Measurements from ENCODE around the gene RHOC.
A peak's percentile ranks its signal among the peaks of the same experiment; 100 is the strongest.

Gene RHOC

GRCh38 chr1:112717263-112717873 lies 10.4 kb upstream of the RHOC start:
- no peak for DNase-seq (ENCODE audit: low read depth in 2 of 2)

GRCh38 chr1:112716133-112716720 lies 9.3 kb upstream of the RHOC start:
- peak; percentile 77 to 78 for DNase-seq (ENCODE audit: low read depth in 2 of 2)

GRCh38 chr1:112715264-112716053 lies 8.5 kb upstream of the RHOC start, which contains the start of gene PPM1J:
Gene PPM1J (minus strand): TSS chr1:112715332. CDS start chr1:112715301, 31 bp downstream.
- peak; percentile 91 to 92 for DNase-seq (ENCODE audit: low read depth in 2 of 2)

- DNase-seq (ENCODE audit: low read depth in 2 of 2), result no peak
Measured at GRCh38 chr1:112714313-112715263, 7.7 kb upstream of the RHOC start.

GRCh38 chr1:112713466-112714312 lies 6.8 kb upstream of the RHOC start:
- DNase-seq (ENCODE audit: low read depth in 2 of 2), result no peak

- DNase-seq (ENCODE audit: low read depth in 2 of 2), result no peak
Measured at GRCh38 chr1:112712701-112713128, 5.8 kb upstream of the RHOC start.

- no peak for DNase-seq (ENCODE audit: low read depth in 2 of 2)
Measured at GRCh38 chr1:112712191-112712590, 5.3 kb upstream of the RHOC start.

GRCh38 chr1:112711670-112712069 lies 4.7 kb upstream of the RHOC start:
- DNase-seq (ENCODE audit: low read depth in 2 of 2), result no peak

GRCh38 chr1:112711041-112711440 lies 4.1 kb upstream of the RHOC start:
- DNase-seq (ENCODE audit: low read depth in 2 of 2), result no peak

- DNase-seq (ENCODE audit: low read depth in 2 of 2), result no peak
Measured at GRCh38 chr1:112710586-112710985, 3.7 kb upstream of the RHOC start.

GRCh38 chr1:112710159-112710558 lies 3.2 kb upstream of the RHOC start:
- no peak for DNase-seq (ENCODE audit: low read depth in 2 of 2)

GRCh38 chr1:112708489-112708888 lies 1.6 kb upstream of the RHOC start:
- DNase-seq (ENCODE audit: low read depth in 2 of 2), result no peak

- DNase-seq (ENCODE audit: low read depth in 2 of 2), result no peak
Measured at GRCh38 chr1:112708002-112708448, 1.1 kb upstream of the RHOC start.

GRCh38 chr1:112707221-112708001 lies 484 bp upstream of the RHOC start:
- peak; percentile 52 to 54 for DNase-seq (ENCODE audit: low read depth in 2 of 2)

- DNase-seq (ENCODE audit: low read depth in 2 of 2), result no peak
Measured at GRCh38 chr1:112704934-112705627, 1.8 kb downstream of the RHOC start.

GRCh38 chr1:112704391-112704933 lies 2.5 kb downstream of the RHOC start:
- no peak for DNase-seq (ENCODE audit: low read depth in 2 of 2)

GRCh38 chr1:112703706-112704105 lies 3.2 kb downstream of the RHOC start:
- DNase-seq (ENCODE audit: low read depth in 2 of 2), result no peak

GRCh38 chr1:112702420-112703261 lies 4.3 kb downstream of the RHOC start:
- DNase-seq (ENCODE audit: low read depth in 2 of 2), result no peak

Measured in activated CD4-positive, alpha-beta T cell treated with anti-CD3 and anti-CD28 coated beads for 24 hours (primary cell).